NCI-H748 (cell line): ENCODE data around the gene YDJC.
"Not testable (repeated sequence)": the region's sequence is repeated elsewhere in the genome, so short reads cannot be mapped to it uniquely, and the experiment has no call there.

Experiments
- DNase-seq: peaks from one replicate; lab custom pipeline; 2025; ENCODE audit not compliant: unreplicated experiment; lab: John Stamatoyannopoulos, UW

Gene YDJC

DNA sequence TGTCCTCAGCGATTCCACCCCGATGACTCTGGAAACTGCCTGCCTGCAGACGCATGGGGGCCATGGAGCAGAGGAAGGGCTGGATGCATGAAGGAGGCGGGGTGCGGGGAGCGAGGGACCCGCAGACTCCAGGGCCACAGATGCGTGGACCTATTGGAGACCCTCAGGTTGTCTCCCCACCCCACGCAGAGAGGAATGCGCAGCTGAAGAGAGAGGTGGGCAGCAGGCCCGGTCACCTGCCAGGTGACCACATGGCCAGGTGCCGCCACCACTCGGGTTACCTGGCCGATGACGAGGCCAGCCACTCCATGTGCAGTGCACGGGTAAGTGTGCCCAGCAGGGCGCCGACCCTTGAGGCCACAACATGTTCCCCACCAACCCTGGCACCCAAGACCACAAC lies 3.1 kb upstream of the YDJC start:
- no peak for DNase-seq

DNA sequence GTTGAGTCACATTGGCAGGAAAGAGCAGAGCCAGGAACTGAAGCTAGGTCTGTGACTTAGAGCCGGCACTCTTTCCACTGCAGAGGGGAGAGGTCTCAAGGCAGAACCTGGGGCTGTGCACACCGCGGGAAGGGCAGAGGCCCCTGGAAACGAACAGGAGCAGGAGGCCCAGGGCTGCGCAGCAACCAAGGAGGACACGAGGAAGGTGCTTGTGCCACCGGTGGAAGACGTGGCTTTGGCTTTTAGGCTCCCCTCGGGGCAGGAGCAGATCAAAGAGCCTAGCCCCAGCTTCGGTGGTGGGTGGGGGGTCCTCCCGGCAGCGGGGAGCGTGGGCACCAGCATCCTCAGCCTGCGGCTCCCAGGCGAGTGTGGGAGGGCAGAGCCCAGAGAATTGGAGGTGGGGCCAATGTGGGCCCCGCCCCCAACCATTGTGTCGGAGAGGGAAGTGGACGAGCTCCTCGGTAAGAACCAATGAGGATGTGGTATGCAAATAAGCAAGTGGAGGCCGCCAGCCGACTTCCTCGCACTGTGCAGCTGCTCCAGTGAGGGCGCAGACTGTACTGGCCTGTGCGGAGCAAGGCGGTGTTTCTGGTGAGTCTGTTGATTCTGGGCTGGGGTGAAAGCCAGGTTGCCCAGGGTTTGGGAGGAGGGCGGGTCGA lies 2.5 kb upstream of the YDJC start, which contains the start of gene CCDC116:
Gene CCDC116 (plus strand): TSS at position 524 of the 659 bp plus-strand sequence. CDS start 422 bp downstream, outside the sequence.
- DNase-seq: peak; percentile 81

DNA sequence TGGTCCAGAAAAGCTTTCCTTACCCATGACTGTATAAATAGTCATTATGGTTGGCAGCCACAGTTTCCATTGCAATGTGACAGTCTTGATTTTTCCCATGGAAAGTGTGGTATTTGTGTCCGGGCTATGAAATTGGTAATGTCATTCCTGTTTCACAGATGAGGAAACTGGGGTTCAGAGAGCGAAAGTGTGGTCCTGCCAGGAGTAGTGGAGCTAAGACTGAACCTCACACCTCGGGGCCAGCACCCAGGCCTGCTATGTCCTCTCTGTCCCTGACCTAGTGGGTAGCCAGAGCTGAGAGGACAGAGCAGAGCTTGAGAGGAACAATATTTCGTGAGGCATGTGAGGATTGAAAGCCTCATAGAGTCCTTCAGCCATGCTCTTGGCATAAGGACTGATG lies 1.2 kb upstream of the YDJC start:
- no peak for DNase-seq

DNA sequence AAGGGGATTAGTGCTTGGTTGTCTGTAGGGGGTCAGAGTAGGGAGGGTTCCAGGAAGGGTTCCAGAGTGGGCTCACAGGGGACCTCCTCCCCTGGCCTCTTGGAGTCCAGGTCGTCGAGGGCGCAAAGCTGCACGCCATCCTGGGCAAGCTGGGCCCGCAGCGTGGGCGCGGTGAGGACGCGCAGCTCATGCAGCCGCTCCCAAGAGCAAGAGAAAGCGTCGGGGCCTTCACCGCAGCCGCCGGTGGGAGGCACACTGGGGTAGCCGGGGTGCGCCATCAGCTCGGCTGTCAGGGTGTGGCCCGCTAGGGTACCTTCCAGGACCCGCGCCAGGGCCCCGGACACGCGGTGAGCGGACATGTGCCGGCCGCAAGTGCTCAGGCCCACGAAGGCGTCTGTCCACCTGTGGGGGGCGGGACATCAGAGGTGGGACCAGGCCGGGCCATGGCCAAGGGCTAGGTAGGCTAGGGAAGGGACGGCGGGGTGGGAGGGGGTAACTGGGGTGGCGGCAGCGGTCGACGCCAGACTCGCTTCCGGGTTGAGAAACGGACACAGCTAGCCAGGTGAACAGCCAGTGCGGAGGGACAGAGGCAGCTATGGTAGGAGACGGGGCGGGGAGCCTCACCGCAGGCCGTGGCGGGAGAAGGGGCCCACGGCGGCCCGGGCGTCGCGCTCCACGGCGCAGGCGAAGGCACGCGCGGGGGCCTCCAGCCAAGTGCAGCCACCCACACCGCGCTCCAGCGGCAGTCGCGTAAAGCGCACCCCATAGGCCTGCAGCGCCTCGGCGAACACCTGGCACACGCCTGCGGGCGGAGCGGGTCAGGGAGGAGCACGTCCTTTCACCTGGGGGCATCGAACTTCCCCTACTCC lies 1.2 kb downstream of the YDJC start:
- no peak for DNase-seq

DNA sequence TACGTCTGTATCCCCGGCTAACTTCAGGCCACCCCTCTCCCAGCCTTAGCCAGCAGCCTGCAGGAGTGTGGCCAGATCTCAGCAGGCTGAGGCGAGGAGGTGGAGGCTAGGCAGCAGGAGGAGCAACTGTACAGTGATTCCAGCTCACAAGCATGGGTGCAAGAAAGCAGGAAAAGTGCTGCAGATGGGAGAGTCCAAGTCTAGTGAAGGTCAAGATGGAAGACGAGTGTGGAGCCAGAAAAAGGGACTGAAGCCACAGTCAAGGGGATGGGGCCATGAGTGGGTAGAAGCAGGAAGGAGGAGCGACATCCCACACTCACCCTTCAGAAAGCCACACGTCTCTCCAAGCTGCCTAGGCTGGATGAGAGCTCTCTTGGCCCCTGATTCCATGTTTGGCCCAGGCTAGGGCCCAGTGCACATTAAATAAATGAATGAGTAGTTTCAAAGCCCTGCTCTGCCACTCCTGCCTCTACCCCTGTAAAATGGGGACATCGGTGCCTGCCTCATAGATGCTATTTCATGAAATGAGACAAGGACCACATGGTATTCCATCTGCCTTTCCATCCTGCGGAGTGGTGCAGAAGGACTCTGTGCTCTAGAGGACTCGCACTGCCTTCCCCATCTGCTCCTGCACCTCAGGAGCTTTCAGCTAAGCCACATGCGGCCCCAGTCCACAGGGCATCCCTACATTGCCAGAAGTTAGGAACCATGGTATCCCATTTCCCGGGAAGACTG lies 2.9 kb downstream of the YDJC start:
- DNase-seq: no peak

DNA sequence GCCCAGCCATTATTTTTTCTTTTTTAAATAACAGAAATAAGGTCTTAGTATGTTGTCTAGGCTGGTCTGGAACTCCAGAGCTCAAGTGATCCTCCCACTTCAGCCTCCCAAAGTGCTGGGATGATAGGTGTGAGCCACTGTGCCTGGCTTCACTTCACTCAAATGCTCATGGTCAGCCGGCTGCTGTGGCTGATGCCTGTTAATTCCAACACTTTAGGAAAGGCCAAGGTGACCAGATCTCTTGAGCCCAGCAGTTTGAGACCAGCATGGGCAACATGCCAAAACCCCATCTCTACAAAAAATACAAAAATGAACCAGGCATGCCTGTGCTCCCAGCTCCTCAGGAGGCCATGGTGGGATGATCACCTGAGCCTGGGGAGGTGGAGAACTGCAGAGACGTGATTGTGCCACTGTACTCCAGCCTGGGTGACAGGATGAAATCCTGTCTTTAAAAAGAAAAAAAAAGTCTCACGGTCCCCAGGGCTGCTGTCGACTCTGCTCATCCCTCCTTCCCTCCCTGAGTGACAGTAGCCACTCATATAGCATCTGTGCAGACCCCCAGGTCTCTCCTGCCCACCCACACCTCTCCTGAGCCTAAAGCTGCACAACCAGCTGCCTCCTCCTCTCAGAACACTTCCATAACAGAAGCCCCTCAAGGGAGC lies 3.6 kb downstream of the YDJC start:
- no peak for DNase-seq

DNA sequence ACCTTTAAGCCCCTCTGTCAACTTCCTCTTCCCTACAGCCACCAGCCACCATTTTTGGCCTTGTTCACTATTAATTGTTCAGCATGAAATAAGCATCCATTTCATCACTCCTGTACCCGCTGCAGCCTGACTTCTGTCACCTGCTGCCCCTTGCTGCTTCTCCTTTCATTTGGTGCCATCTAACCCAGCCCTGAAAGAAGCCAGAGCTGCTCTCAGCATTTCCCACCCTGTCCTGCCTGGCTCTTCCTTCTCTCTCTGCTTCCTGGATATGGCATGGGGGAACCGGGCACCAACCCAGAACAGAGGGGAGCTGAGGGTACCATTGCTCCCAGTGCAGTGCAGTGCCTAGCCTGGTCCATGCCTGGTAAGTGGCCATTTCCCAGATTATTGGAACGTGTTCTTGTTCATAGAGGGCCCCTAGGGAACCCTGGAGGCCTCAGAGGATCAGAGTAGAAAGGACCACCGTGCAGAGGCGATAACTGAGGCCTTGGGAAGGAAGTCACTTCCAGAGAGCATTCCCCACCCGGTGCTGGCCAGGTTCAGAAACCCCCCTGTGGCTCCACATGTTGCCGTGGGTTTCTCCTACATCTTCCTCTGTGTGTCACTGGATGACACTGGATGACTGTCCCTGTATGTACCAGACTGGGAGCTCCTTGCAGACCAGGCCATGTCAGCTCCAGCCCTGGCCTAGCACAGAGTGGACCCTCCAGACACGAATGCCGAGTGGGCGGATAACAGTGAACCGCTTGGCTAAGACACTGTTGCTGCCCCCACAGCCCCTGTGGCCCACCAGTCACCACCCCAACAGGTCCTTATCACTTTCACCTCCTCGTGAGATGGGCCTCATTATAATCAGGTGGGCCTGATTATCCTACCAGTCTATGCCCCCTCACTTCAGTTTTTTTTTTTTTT lies 4.7 kb downstream of the YDJC start:
- DNase-seq: no peak

DNA sequence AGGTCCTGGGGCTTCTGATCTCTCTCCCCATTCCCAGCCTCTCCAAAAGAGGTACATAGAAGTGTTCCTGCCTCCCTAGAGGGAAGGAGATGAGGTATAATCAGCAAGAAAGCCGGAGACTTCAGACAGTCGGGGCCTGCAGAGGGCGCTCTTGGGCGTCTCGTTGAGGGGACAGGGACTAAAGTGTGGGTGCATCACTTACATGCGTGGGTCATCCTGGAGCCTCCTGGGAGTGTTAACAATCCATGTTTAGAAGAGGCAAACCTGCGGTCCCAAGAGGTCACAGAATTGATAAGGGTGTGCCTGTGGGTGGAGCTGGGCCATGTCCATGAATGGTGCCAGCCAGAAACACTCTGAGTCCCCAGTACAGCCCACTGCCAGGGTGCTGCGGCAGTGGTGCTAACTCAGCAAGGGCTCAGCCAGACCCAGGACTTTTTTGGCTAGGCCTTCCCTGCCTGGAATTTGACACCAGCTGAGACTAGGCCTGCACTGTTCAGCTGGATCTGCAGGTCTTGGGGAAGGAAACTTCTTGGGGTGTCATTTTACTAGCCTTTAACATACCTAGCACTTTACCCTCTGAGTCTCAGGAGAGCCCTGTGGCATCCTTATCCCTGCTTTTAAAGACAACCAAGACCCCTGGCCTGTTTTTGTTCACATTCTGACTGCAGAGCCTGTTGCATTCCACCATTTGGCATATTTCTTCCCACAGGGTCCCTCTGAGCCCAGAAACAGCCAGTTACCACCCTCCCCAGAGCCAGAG lies 5.5 kb downstream of the YDJC start:
- DNase-seq: no peak

DNA sequence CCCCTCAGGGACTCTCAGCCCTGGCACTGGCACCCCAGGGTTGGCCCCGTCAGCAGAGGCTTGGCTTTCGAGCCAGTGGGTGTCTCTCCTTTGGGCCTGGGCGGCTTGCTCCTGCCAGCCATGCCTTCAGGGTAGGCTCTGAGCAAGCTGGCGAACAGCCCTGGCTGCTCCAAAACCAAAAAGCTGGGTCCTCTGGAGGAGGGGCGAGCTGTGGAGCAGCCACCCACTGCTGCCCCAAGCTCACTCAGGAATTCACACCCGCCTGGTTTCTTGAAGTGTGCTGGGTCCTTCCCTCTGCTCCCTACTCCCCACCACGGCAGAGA lies 6.2 kb downstream of the YDJC start:
- DNase-seq: no peak

DNA sequence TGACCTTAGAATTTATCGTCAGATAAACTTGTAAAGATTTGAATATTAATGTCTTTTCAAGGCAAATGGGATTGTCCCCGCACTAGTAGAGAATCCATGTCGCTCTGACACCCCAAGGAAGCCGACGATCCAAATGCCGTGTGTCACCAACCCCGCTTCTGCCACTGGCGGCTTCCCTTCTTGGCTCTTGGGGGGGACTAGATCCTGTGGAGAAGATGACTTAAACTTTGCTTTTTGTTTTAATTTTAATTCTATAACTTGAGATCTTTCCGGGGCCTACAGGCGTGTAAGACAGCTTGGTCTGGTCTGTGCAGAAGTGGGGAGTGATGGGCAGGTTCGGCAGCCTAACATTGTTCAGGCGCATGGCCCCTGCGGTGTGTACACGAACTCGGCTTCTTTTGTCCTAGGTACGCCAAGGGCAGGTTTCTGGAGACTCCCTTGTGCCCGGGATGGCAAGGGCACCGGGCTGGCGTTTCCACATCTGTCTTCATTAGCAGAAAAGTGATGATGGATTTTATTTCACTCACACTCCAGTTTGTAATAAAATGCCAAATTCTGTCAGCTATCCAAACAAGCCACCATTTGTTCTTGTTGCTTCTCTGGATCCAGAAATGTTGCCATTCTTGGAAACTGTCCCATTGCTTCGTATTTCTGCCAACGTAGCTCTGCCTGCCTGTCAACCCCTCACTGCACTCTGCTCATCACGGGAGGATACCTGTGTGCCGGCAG lies 6.7 kb downstream of the YDJC start:
- no peak for DNase-seq

DNA sequence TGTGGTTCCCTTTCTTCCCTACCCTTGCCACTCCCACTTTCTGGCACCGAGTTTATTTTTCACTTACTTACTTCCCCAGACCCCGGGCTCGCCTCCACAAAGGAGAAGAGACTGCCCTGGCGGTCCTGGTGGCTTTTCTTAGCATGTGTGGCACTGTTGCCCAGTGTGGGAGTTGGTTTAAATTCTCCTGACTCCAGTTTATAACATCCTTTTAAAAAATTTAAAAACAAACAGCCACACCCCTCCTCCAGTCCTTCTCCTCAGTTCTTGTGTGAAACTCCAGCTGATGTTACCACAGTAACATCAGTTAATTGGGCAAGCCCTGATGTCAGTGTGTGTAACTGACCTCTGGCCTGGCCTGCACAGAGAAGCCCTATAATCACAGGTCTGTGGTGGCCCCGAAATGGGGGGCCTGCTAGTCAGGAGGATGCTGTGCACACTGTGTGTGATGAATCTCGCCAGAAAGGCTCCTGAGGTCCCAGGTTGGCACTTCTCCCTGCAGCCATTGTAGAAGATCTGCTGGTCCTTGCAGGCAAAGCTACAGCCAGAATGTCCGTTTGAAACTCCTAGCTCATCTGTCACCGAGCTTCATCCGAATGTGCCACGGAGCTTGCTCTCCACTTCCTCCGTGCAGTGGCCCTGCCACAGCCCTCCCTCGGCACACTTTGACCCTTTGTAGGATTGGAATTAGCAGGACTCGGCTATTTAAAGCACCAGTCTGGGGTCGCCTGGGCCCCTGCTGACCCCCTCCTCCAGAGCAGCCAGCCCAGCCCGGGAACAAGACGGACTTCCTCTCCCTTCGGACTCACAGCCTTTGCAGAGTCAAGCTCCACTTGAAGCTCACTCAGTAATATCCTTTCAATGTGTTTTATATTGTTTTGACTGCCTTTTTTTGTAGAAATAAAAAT lies 7.6 kb downstream of the YDJC start:
- DNase-seq: no peak

DNA sequence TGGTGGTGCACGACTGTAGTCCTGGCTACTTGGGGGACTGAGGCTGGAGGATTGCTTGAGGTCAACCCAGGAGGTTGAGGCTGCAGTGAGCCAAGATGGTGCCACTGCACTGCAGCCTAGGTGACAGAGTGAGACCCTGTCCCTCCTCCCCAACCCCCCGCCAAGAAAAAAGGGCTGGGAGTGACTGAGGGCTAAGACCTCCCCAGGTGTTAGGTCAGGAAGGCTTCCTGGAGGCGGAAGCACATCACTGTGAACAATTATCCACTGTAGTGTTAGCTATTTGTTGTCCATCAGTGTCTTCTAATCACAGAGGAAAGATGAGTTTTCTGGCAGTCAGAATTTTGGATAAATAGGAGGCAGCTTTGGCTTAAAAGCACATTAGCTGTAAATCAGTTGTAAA lies 8.8 kb downstream of the YDJC start:
- no peak for DNase-seq

DNA sequence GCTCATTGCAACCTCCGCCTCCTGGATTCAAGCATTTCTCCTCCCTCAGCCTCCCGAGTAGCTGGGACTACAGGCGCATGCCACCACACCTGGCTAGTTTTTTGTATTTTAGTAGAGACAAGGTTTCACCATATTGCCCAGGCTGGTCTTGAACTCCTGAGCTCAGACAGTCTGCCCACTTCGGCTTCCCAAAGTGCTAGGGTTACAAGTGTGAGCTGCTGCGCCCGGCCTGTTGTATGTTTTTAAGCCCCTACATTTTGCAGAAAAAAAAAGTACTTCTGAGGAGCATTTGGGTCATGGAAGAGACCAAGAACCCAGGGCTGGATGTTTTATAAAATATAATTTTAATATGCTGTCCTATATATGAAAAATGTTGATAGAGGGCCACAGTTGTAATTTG lies 12.5 kb downstream of the YDJC start:
- not testable (repeated sequence) for DNase-seq

DNA sequence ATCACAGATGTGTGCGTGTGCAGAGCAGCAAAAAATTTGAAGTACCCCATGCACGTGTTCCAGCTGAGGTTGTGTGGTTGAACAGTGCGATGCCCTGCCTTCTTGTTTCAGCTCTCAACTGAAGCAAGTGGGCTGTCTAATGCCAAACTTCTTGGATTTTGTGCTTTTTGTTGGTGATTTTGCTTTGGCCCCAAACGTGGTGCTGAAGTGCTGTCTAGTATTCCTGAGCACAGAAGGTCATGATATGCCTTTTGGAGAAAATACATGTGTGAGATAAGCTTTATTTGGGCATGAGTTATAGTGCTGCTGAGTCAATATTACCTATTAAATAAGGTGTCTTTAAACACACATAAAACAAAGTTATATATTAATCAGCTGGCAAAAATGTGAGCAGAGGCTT lies 14.1 kb downstream of the YDJC start:
- DNase-seq: no peak

DNA sequence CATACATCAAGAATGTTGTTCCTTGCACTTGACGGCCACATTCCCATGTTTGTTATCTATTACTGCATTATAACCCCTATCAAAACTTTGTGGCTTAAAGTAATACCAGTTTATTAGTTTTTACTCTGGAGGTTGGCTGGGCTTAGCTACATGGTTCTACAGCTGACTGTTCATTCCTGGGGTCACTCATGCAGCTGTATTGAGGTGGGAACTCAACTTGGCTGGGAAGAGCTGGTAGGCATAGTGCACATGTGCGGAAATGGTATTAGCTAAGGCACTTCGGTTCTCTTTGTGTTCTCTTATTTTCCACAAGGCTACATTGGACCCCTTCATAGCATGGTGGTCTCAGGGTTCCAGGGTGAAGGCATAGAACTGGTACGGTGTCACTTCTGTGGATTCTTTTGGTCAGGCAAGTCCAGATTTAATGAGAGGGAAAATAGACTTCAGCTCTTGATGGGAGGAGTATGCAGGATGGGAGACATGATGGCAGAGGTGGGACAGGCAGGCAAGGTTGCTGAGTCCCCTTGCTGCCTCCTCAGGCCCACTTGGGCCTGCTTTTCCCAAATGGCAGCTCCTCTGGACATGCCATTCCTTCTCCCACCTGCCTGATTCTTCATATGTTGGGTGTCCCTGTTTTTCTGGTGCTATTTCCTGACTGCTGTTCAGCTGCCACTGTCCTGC lies 16.1 kb downstream of the YDJC start:
- no peak for DNase-seq

DNA sequence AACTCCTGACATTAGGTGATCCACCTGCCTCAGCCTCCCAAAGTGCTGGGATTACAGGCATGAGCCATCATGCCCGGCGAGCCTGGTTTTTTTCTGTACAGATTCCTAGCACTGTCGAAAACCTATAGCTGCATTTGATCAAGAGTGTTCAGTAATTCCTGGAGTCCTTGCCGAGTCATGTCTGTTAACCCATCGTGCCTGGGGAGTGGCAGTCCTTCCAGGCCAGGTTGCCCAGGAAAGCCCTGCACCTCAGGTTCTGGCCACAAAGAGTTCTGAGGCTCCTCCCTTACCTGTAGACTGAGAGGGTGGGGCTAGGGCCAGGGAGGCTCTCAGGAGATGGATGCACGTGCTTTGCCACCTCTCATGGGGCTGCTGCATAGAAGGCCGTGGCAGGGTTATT lies 17.0 kb downstream of the YDJC start:
- DNase-seq: no peak

DNA sequence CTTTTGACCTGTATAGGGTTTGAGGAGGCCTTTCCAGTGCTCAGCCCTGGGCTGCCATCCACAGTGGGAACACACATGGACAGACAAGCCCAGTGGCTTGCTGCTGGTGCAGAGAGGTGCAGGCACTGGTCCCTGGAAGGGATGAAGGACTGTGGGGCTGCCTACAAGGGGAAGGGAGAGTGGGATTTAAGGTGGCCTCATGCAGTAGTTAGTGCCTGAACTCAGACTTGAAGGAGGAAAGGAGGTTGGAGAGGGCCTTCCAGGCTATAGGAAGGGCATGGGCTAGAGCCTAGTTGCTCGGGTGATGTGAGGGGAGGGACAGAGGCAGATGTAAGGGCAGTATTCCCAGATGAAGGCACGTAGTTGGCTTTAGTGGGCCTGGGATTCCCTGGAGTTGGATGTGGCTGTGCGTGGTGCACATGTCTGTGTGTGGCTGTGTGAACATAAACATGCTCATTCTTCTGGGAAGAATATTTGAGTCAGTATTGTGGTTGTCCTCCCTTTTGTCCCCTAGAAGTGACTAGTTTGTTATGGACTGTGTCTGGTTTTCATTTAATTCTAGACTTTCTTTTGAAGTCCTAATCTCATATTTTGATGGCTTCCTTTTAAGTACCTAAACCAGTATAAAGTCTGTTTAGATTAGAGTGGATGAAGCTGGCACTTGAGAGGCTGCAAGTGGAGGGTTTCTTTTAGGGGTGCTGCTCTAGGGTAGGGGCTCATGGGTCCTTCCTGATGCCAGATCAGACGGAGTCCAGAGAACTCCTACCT lies 18.4 kb downstream of the YDJC start:
- DNase-seq: no peak
